K562 treated with DMSO at 1 percent for 24 hours (cell line): ENCODE results near the gene OR2J2. TPM values are rescaled to one million over a fixed set of nuclear protein-coding genes. Genes with fewer than 3 reads are reported as not detected.

Experiments
- total RNA-seq: library from RNA; unstranded; fragments of 300-600 nt; gene quantifications from 2 replicates; pipeline ENCODE4 v1.2.3, GENCODE V29; 2022; ENCODE audit warnings: low read depth; ENCODE audit not compliant: insufficient read depth

OR2J2 gene
- not detected in 2 replicates for total RNA-seq

DNA sequence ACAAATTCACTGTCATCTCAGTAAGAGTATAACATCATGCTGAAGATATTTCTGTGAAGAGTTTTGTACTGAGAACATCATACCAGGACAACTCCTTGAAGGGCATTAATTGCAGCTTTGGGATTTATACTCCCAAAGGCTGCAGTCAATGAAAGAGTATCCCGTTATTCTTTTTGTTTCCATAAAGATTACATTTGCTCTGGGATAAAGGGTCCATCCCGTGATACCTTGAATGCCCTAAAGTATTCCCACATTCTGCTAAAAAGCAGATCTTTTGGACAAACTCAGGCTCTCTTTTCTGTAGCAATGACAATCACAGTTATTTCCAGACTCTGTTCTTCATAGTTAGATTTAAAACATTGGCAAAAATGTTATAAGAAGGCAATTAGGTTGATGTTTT lies at the start of gene OR2J2:
TSS of gene OR2J2 (plus strand) at position 301 of the 400 bp plus-strand sequence. CDS start 2,729 bp downstream, outside the sequence.

Other genes with a start within 250 kb of the OR2J2 start
- 128 and 130 TPM in 2 replicates for gene TRIM27, start 246.9 kb upstream of the OR2J2 start, total RNA-seq
- 7.5 and 7.9 TPM in 2 replicates for gene ZNF311, start 165.6 kb upstream of the OR2J2 start, total RNA-seq
- not detected in 2 replicates for gene OR2W1, start 125.7 kb upstream of the OR2J2 start, total RNA-seq
- not detected in 2 replicates for gene OR2B3, start 83.6 kb upstream of the OR2J2 start, total RNA-seq
- not detected in 2 replicates for gene OR2J1, start 71.4 kb upstream of the OR2J2 start, total RNA-seq
- gene OR2J3, start 62.8 kb upstream of the OR2J2 start, total RNA-seq = not detected in 2 replicates
- not detected in 2 replicates for gene OR14J1, start 130.8 kb downstream of the OR2J2 start, total RNA-seq
- gene OR5V1, start 198.0 kb downstream of the OR2J2 start, total RNA-seq = not detected in 2 replicates
- not detected in 2 replicates for gene OR12D3, start 204.4 kb downstream of the OR2J2 start, total RNA-seq
- gene OR12D2, start 224.7 kb downstream of the OR2J2 start, total RNA-seq = not detected in 2 replicates
- not detected in 2 replicates for gene OR12D1, start 244.0 kb downstream of the OR2J2 start, total RNA-seq